ENCODE measurements around the gene TMIE.
A peak's percentile ranks its signal among the peaks of the same experiment; 100 is the strongest.

The TMIE gene

GRCh38 chr3:46701181-46701939 lies at the start of gene TMIE:
Gene TMIE, plus strand, starts transcription at chr3:46701392. Its CDS starts 96 bp downstream, at chr3:46701488.
- no peak for DNase-seq

GRCh38 chr3:46655271-46655670 lies 45.9 kb upstream of the TMIE start:
- DNase-seq = no peak

GRCh38 chr3:46656778-46657556 lies 44.2 kb upstream of the TMIE start:
- DNase-seq = peak; percentile 39

GRCh38 chr3:46659285-46659684 lies 41.9 kb upstream of the TMIE start:
- no peak for DNase-seq

GRCh38 chr3:46660003-46660402 lies 41.2 kb upstream of the TMIE start:
- DNase-seq = no peak

- no peak for DNase-seq
Observed at GRCh38 chr3:46660543-46661523, 40.4 kb upstream of the TMIE start.

GRCh38 chr3:46661776-46662766 lies 39.1 kb upstream of the TMIE start:
- DNase-seq = no peak

GRCh38 chr3:46662771-46663551 lies 38.2 kb upstream of the TMIE start:
- no peak for DNase-seq

- DNase-seq = peak; percentile 56
Observed at GRCh38 chr3:46663591-46664135, 37.5 kb upstream of the TMIE start.

GRCh38 chr3:46664188-46664970 lies 36.8 kb upstream of the TMIE start:
- no peak for DNase-seq

- no peak for DNase-seq
Observed at GRCh38 chr3:46664971-46665762, 36.0 kb upstream of the TMIE start.

- DNase-seq = peak; percentile 10
Observed at GRCh38 chr3:46665763-46666452, 35.3 kb upstream of the TMIE start.

- DNase-seq = no peak
Observed at GRCh38 chr3:46666453-46666845, 34.7 kb upstream of the TMIE start.

GRCh38 chr3:46667061-46667621 lies 34.1 kb upstream of the TMIE start:
- DNase-seq = no peak

GRCh38 chr3:46667657-46668056 lies 33.5 kb upstream of the TMIE start:
- no peak for DNase-seq

GRCh38 chr3:46668116-46668515 lies 33.1 kb upstream of the TMIE start:
- no peak for DNase-seq

GRCh38 chr3:46668591-46668990 lies 32.6 kb upstream of the TMIE start:
- no peak for DNase-seq

Data from NCI-H510A treated with DMSO at 0.1 percent for 48 hours (cell line).